SK-N-MC (cell line): ENCODE measurements around the gene EEF2K.

ENCODE experiments used
- EZH2 ChIP-seq: fragments of 200-600 bp; sonication (generic); IDR thresholded peaks from one replicate; pipeline ENCODE4 v1.6.1; 2017; ENCODE audit warnings: antibody characterized with exemption
- FOXP2 ChIP-seq: optimal IDR thresholded peaks from 2 replicates; pipeline ENCODE3; 2011; ENCODE audit warnings: mild to moderate bottlenecking, moderate library complexity; ENCODE audit not compliant: insufficient read depth; ENCODE audit errors: extremely low read length, control extremely low read depth
- POLR2AphosphoS5 ChIP-seq: IDR thresholded peaks from 2 replicates; pipeline ENCODE4 v1.6.1; 2012; ENCODE audit warnings: mild to moderate bottlenecking, low read depth, low read length, borderline replicate concordance

DNA sequence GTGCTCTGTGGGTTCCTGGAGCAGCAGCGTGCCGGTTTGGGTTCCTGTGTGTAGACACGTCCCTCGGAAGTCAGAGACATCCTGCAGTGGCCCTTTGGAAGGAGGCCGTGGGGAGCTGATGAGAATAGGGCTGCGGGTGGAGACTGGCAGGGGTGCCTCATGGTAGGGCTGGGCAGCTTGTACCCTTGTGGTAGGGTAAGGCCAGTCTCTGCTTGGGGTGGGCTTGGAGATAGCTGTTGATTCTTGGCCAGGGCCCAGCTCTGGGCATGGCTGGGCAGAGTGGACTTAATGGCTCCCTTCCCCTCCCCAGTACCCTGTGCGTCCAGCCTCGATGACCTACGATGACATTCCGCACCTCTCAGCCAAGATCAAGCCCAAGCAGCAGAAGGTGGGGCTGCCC lies 101.8 kb downstream of the EEF2K start:
- no peak for TF ChIP-seq EZH2
- no peak for TF ChIP-seq POLR2AphosphoS5
- TF ChIP-seq FOXP2: no peak
